SJSA1 (cell line): ENCODE measurements around the gene ANP32E. TPM values are rescaled to one million over a fixed set of nuclear protein-coding genes. Genes with fewer than 3 reads are reported as not detected.
"Not testable (repeated sequence)": the region's sequence is repeated elsewhere in the genome, so short reads cannot be mapped to it uniquely, and the experiment has no call there.

ENCODE experiments used
- DNase-seq, 2 experiments: peaks; one replicate each; pipeline ENCODE4 v3.0.0-alpha.2; 2015 to 2020; ENCODE audit warnings: low spot score in 2 of 2, low read depth in 1 of 2
- H3K27ac ChIP-seq: fragments of 250-450 bp; sonication (Bioruptor Pico); 2 replicates; pipeline ENCODE4 v1.5.1; 2020; ENCODE audit warnings: mild to moderate bottlenecking, moderate library complexity
- H3K27me3 ChIP-seq: fragments of 250-450 bp; sonication (Bioruptor Pico); replicated peaks from 2 replicates; pipeline ENCODE4 v1.5.1; 2020; ENCODE audit warnings: mild to moderate bottlenecking, moderate library complexity
- H3K36me3 ChIP-seq: fragments of 250-450 bp; sonication (Bioruptor Pico); 2 replicates; pipeline ENCODE4 v1.5.1; 2020; ENCODE audit warnings: mild to moderate bottlenecking
- H3K4me1 ChIP-seq: fragments of 250-450 bp; sonication (Bioruptor Pico); replicated peaks from 2 replicates; pipeline ENCODE4 v1.6.1; 2021; ENCODE audit warnings: mild to moderate bottlenecking
- H3K4me3 ChIP-seq: fragments of 250-450 bp; sonication (Bioruptor Pico); 2 replicates; pipeline ENCODE4 v1.5.1; 2020; ENCODE audit warnings: mild to moderate bottlenecking
- H3K9me3 ChIP-seq: fragments of 250-450 bp; sonication (Bioruptor Pico); replicated peaks from 2 replicates; pipeline ENCODE4 v1.5.1; 2020; ENCODE audit warnings: mild to moderate bottlenecking
- total RNA-seq: library from RNA; depleted of rRNA; stranded (reverse); fragments of >200 nt; shearing (Covaris generic); gene quantifications from 2 replicates; pipeline ENCODE4 v1.2.3, GENCODE V29; 2014

ANP32E gene
- total RNA-seq, 1 experiment from 2014 or later, result 95.3 TPM

GRCh38 chr1:150214099-150214756, 21.7 kb downstream of the ANP32E start:
- H3K27ac ChIP-seq, result peak overlapping the region; percentile 62
- DNase-seq, H3K36me3 ChIP-seq, H3K27me3 ChIP-seq, H3K9me3 ChIP-seq: not testable (repeated sequence)
- H3K4me1 ChIP-seq, result peaks cover 12% of the 10 kb centered on the region
- peak overlapping the region; percentile 24; the same call in 1 of the 2 replicates for H3K4me3 ChIP-seq

- no peaks in the 10 kb centered on the region for H3K36me3 ChIP-seq
- H3K4me3 ChIP-seq, result peak overlapping the region; percentile 24
- no peaks in the 10 kb centered on the region for H3K9me3 ChIP-seq
- DNase-seq, result peak; percentile 90 to 94
- no peaks in the 10 kb centered on the region for H3K27me3 ChIP-seq
- peaks cover 12% of the 10 kb centered on the region for H3K4me1 ChIP-seq
- peak overlapping the region; percentile 62 for H3K27ac ChIP-seq
Observed at GRCh38 chr1:150213170-150214098, 22.5 kb downstream of the ANP32E start.

- no peaks in the 10 kb centered on the region for H3K36me3 ChIP-seq
- H3K27ac ChIP-seq, result no peak overlapping the region
- no peak for DNase-seq
- no peaks in the 10 kb centered on the region for H3K9me3 ChIP-seq
- no peaks in the 10 kb centered on the region for H3K27me3 ChIP-seq
- no peak overlapping the region for H3K4me3 ChIP-seq
- peaks cover 12% of the 10 kb centered on the region for H3K4me1 ChIP-seq
Observed at GRCh38 chr1:150212070-150212469, 23.8 kb downstream of the ANP32E start.

- Histone ChIP-seq H3K4me3 (no peak overlapping the region), H3K27me3 (no peaks in the 10 kb centered on the region), H3K27ac (no peak overlapping the region), H3K36me3 (no peaks in the 10 kb centered on the region), H3K9me3 (no peaks in the 10 kb centered on the region), H3K4me1 (peaks cover 12% of the 10 kb centered on the region)
- DNase-seq, result no peak
Observed at GRCh38 chr1:150210706-150211105, 25.2 kb downstream of the ANP32E start.

- no peak for DNase-seq
- Histone ChIP-seq H3K4me3 (no peak overlapping the region), H3K9me3 (no peaks in the 10 kb centered on the region), H3K4me1 (peaks cover 12% of the 10 kb centered on the region), H3K27me3 (no peaks in the 10 kb centered on the region), H3K27ac (no peak overlapping the region), H3K36me3 (no peaks in the 10 kb centered on the region)
Observed at GRCh38 chr1:150210091-150210490, 25.8 kb downstream of the ANP32E start.

GRCh38 chr1:150208460-150208859, 27.5 kb downstream of the ANP32E start:
- not testable (repeated sequence) for H3K36me3 ChIP-seq, H3K27ac ChIP-seq, H3K4me3 ChIP-seq, H3K9me3 ChIP-seq, H3K4me1 ChIP-seq, H3K27me3 ChIP-seq, DNase-seq

GRCh38 chr1:150207281-150207971, 28.5 kb downstream of the ANP32E start:
- Histone ChIP-seq H3K9me3 (no peaks in the 10 kb centered on the region), H3K36me3 (no peaks in the 10 kb centered on the region), H3K4me1 (no peaks in the 10 kb centered on the region), H3K27me3 (no peaks in the 10 kb centered on the region), H3K4me3 (no peak overlapping the region), H3K27ac (no peak overlapping the region)
- no peak for DNase-seq

GRCh38 chr1:150196417-150196816, 39.5 kb downstream of the ANP32E start:
- H3K27ac ChIP-seq, result no peak overlapping the region
- H3K4me1 ChIP-seq, result peaks cover 35% of the 10 kb centered on the region
- H3K4me3 ChIP-seq, result no peak overlapping the region
- no peaks in the 10 kb centered on the region for H3K9me3 ChIP-seq
- no peak for DNase-seq
- H3K27me3 ChIP-seq, result no peaks in the 10 kb centered on the region
- no peaks in the 10 kb centered on the region for H3K36me3 ChIP-seq

- DNase-seq, result peak; percentile 48 to 78
- Histone ChIP-seq H3K4me1 (peaks cover 35% of the 10 kb centered on the region), H3K9me3 (no peaks in the 10 kb centered on the region), H3K27ac (peak overlapping the region; percentile 77), H3K36me3 (no peaks in the 10 kb centered on the region), H3K4me3 (no peak overlapping the region), H3K27me3 (no peaks in the 10 kb centered on the region)
Observed at GRCh38 chr1:150194381-150195031, 41.4 kb downstream of the ANP32E start.

- Histone ChIP-seq H3K27ac (peak overlapping the region; percentile 59), H3K27me3 (no peaks in the 10 kb centered on the region), H3K4me3 (no peak overlapping the region), H3K36me3 (no peaks in the 10 kb centered on the region), H3K4me1 (peaks cover 41% of the 10 kb centered on the region), H3K9me3 (no peaks in the 10 kb centered on the region)
- DNase-seq, result peak; percentile 59 to 83
Observed at GRCh38 chr1:150192012-150192411, 43.9 kb downstream of the ANP32E start.

- Histone ChIP-seq H3K36me3 (no peaks in the 10 kb centered on the region), H3K4me3 (no peak overlapping the region), H3K4me1 (peaks cover 27% of the 10 kb centered on the region), H3K27ac (no peak overlapping the region), H3K27me3 (no peaks in the 10 kb centered on the region), H3K9me3 (no peaks in the 10 kb centered on the region)
- DNase-seq, result no peak
Observed at GRCh38 chr1:150187560-150187931, 48.4 kb downstream of the ANP32E start.

- no peaks in the 10 kb centered on the region for H3K36me3 ChIP-seq
- peak in 1 of 2 experiments; percentile 72 for DNase-seq
- no peak overlapping the region for H3K4me3 ChIP-seq
- peaks cover 22% of the 10 kb centered on the region for H3K4me1 ChIP-seq
- peak overlapping the region; percentile 48 for H3K27ac ChIP-seq
- H3K9me3 ChIP-seq, result no peaks in the 10 kb centered on the region
- H3K27me3 ChIP-seq, result no peaks in the 10 kb centered on the region
Observed at GRCh38 chr1:150186789-150187559, 48.9 kb downstream of the ANP32E start.

- H3K27ac ChIP-seq, result peak overlapping the region; percentile 48; the same call in 1 of the 2 replicates
- H3K4me1 ChIP-seq, result peaks cover 18% of the 10 kb centered on the region
- H3K4me3 ChIP-seq, H3K27me3 ChIP-seq, H3K36me3 ChIP-seq, H3K9me3 ChIP-seq, DNase-seq: not testable (repeated sequence)
Observed at GRCh38 chr1:150186438-150186788, 49.5 kb downstream of the ANP32E start.
